K562 (cell line): ENCODE measurements around the gene PSMB11. TPM values are rescaled to one million over a fixed set of nuclear protein-coding genes. Genes with fewer than 3 reads are reported as not detected.

ENCODE experiments used
- LEF1 ChIP-seq: fragments of 450-650 bp; IDR thresholded peaks from 2 replicates; pipeline ENCODE4 v1.6.1; 2016; ENCODE audit warnings: mild to moderate bottlenecking
- MAFF ChIP-seq: IDR thresholded peaks from 2 replicates; pipeline ENCODE4 v1.6.1; 2012; ENCODE audit warnings: low read length, improper control_type of control experiment
- TCF3 ChIP-seq: sonication (generic); formaldehyde crosslinking; IDR thresholded peaks from 2 replicates; pipeline ENCODE4 v1.4.0; 2020; ENCODE audit warnings: mild to moderate bottlenecking, missing genetic modification reagents
- ZBTB11 ChIP-seq, 3 experiments: fragments of 200-800 bp in 1 of 3; fragments of 250-450 bp in 1 of 3; fragments of 450-650 bp in 1 of 3; sonication (Bioruptor Pico) in 1 of 3; sonication (Bioruptor generic) in 1 of 3; formaldehyde crosslinking in 1 of 3; IDR thresholded peaks; 2 replicates each; pipeline versions ENCODE4 v1.6.1 to v1.8.0; 2016 to 2022; ENCODE audit warnings: mild to moderate bottlenecking in 2 of 3, missing genetic modification characterization in 2 of 3, missing compliant biosample characterization in 1 of 3, moderate library complexity in 1 of 3
- ZBTB40 ChIP-seq, 2 experiments: fragments of 450-650 bp in 1 of 2; sonication (generic) in 1 of 2; formaldehyde crosslinking in 1 of 2; IDR thresholded peaks; 2 replicates each; pipeline versions ENCODE4 v1.7.1 to v1.9.0; 2016 to 2022; ENCODE audit warnings: inconsistent platforms in 1 of 2, mild to moderate bottlenecking in 1 of 2, missing genetic modification reagents in 1 of 2
- ZBTB49 ChIP-seq: sonication (generic); formaldehyde crosslinking; IDR thresholded peaks from 2 replicates; pipeline ENCODE4 v1.8.0; 2022; ENCODE audit warnings: missing genetic modification reagents, mild to moderate bottlenecking, borderline replicate concordance
- ZNF165 ChIP-seq: fragments of 250-450 bp; sonication (Bioruptor Pico); IDR thresholded peaks from 2 replicates; pipeline ENCODE4 v1.4.0; 2020; ENCODE audit warnings: borderline replicate concordance
- ZNF23 ChIP-seq: fragments of 250-450 bp; sonication (Bioruptor Pico); IDR thresholded peaks from 2 replicates; pipeline ENCODE4 v1.4.0; 2020; ENCODE audit warnings: mild to moderate bottlenecking
- ZNF561 ChIP-seq: fragments of 450-650 bp; formaldehyde crosslinking; conservative IDR thresholded peaks from 2 replicates; pipeline ENCODE4 v1.4.0; 2020; ENCODE audit warnings: mild to moderate bottlenecking, moderate library complexity
- polyA plus RNA-seq, 8 experiments: library from polyadenylated mRNA; depleted of rRNA in 4 of 8; stranded (reverse) in 5 of 8; unstranded in 3 of 8; fragments of >200 nt; fragmentation: Nextera tagmentation in 2 of 8; fragmentation: Illumina TruSeq in 1 of 8; extraction: Ambion mirVana in 2 of 8; extraction: Trizol in 1 of 8; gene quantifications; 2 replicates each; pipeline versions ENCODE4 v1.2.1 to v1.2.3, GENCODE V29; 2011 to 2014; ENCODE audit warnings: inconsistent platforms in 1 of 8, missing spikeins in 1 of 8
- total RNA-seq, 7 experiments: library from RNA; depleted of rRNA in 6 of 7; stranded (reverse); fragments of >200 nt in 6 of 7; fragmentation: Illumina TruSeq in 2 of 7; extraction: Trizol in 2 of 7; gene quantifications; 2 replicates each; pipeline versions ENCODE4 v1.2.1 to v1.2.3, GENCODE V29; 2011 to 2021; ENCODE audit warnings: low replicate concordance in 1 of 7

Gene PSMB11
- total and polyA plus RNA-seq, 9 of the 15 experiments (the other 6 are each of a cell fraction or from before 2014, with no cell fraction given) = not detected

DNA sequence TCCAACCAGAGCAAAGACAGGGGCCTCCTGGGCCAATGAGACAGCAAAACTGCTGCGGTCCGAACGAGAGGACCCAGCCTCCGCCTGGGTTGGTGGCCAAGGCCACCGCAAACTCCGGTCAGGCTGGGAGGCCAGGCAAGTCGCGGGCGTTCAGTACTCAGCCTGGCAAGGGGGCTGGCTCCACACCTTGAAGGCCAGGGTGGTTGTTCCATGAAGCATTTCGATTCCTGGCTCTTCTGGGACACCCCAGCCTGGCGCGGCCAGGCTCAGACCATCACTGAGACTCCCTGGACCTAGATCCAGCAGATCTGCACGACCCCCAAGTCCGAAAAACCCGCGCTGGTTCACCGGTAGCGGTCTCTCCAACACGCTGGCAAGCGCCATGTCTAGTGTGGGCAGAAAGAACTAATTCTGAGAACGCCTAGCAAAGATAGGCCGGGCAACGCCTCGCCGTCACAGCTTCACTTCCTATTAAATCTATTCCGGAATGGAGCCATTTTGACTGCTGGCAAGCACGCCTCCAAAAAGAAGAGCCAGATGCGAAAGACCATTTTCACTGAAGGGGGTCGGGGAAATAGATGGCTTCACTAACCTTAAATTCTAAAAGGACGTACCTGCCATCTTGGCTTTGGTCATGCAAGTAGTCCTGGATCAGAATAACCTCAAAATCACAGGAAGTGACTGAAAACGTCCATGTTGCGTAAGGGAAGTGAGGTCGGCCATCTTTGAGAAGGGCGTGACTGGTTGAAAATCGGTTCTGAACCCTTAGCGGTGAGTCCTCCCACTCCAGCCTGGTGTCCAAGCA lies 7.3 kb upstream of the PSMB11 start, which contains the start of gene PSMB5 (continued):
- peak; percentile 94 for TF ChIP-seq ZBTB40 (IDR thresholded peaks at IDR 0.05)
- no peak for TF ChIP-seq ZBTB40 (CRISPR knock-in tag; IDR thresholded peaks at IDR 0.05)
- TF ChIP-seq TCF3 (CRISPR knock-in tag) = no peak
- TF ChIP-seq LEF1 = no peak
- no peak for TF ChIP-seq ZNF23
- TF ChIP-seq ZBTB11 (CRISPR knock-in tag; IDR thresholded peaks at IDR 0.05) = peak in 1 of 3 experiments; percentile 79; a peak in 2 of 6 replicates
- TF ChIP-seq MAFF = peak; percentile 79
- TF ChIP-seq ZNF561 (CRISPR knock-in tag) = no peak
- TF ChIP-seq ZNF165 (CRISPR knock-in tag) = no peak
- TF ChIP-seq ZBTB49 (CRISPR knock-in tag) = no peak
